Natural killer cell treated with Interleukin-12 subunit alpha and Interleukin-12 subunit beta and Interleukin-15 and Interleukin-18, amount 100 ng/mL, for 72 hours (primary cell): ENCODE results near the gene ZNF746. TPM values are rescaled to one million over a fixed set of nuclear protein-coding genes. Genes with fewer than 3 reads are reported as not detected.

Experiments used
- ATAC-seq, 2 donors: fragments of 150-1000 bp; cut with Tn5 transposase in 1 of 2; sonication (Bioruptor Pico), chemical (Tn5 transposase) in 1 of 2; 2 replicates each; pipeline ENCODE4 v1.10.0; 2021
- DNase-seq: peaks from one replicate; pipeline ENCODE4 v3.0.0; 2022; ENCODE audit warnings: low spot score
- H3K27ac Mint-ChIP-seq, 2 donors: 1 replicate in 1 of 2; 2 replicates in 1 of 2; pipeline ENCODE4 v1.8.0; 2022; ENCODE audit warnings: mixed read lengths in 2 of 2, mild to moderate bottlenecking in 1 of 2, moderate library complexity in 1 of 2
- H3K27me3 Mint-ChIP-seq, 2 donors: 1 replicate in 1 of 2; 2 replicates in 1 of 2; pipeline ENCODE4 v1.8.0; 2022; ENCODE audit warnings: mixed read lengths in 2 of 2
- H3K36me3 Mint-ChIP-seq: one replicate; pipeline ENCODE4 v1.8.0; 2022; ENCODE audit warnings: mixed read lengths
- H3K4me1 Mint-ChIP-seq, 2 donors: 1 replicate in 1 of 2; 2 replicates in 1 of 2; pipeline ENCODE4 v1.8.0; 2022; ENCODE audit warnings: low read depth in 2 of 2, mixed read lengths in 2 of 2, mild to moderate bottlenecking in 1 of 2
- H3K4me3 Mint-ChIP-seq: one replicate; pipeline ENCODE4 v1.8.0; 2022; ENCODE audit warnings: mixed read lengths
- H3K9me3 Mint-ChIP-seq: 2 replicates; pipeline ENCODE4 v1.8.0; 2022; ENCODE audit warnings: mixed read lengths
- total RNA-seq, 2 donors: library from RNA; stranded (reverse); gene quantifications; one replicate each; pipeline ENCODE4 v1.2.3, GENCODE V29; 2022

ZNF746 gene
- 10 to 100 TPM; 27.2 to 39.2 TPM for total RNA-seq

DNA sequence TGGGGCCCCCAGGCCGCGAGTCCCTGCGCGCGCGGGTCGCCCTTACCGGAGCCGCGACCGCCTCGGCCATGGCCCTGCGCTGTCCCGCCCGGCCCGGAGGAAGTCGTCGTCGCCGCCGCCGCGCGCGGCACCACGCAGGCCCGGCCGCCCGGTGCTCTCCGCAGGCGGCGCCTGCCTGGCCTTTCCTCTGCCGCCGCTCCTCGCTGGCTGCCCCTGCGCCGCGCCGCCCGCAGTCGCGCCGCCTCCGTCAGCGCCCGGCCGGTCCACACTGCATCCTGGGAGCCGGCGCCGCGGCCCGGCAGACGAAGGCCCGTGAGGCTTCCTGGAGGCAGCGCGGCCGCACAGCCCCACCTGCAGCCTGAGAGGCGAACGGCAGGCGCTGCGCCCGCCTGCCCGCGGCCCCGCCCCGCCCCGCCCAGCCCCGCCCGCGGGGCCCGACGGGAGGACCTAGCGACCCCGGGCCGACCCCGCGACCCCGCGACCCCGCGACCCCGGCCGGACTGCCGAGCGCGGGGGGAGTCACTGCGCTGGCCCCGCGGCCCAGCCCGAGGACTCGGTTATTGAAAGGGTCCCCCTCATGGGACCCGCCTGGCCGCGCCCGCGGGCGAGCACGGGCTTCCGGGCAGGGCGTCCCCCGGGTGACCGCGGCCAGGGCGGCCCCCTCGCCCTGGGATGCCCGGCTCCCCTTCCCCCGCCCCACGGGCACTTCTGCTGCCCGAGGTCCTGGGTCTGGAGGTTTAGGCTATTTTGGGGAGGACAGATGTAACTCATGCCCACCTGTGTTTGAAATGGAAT is at the start of gene ZNF746:
Gene ZNF746, minus strand, starts transcription at position 343 of the 795 bp plus-strand sequence. Its CDS starts 273 bp downstream, at position 70.
- ATAC-seq, result peak; percentile 96 to 98
- peak; percentile 90 for DNase-seq
- Mint-ChIP-seq H3K4me3 (peak within 1 kb of the TSS; percentile 98), H3K4me1 (peaks cover 31 to 34% of the 10 kb centered on the region in 2 donors), H3K27ac (peak within 1 kb of the TSS; percentile 90 to 92), H3K9me3 (no peaks in the 10 kb centered on the region), H3K36me3 (no peaks in the 10 kb centered on the region), H3K27me3 (no peaks in the 10 kb centered on the region)

DNA sequence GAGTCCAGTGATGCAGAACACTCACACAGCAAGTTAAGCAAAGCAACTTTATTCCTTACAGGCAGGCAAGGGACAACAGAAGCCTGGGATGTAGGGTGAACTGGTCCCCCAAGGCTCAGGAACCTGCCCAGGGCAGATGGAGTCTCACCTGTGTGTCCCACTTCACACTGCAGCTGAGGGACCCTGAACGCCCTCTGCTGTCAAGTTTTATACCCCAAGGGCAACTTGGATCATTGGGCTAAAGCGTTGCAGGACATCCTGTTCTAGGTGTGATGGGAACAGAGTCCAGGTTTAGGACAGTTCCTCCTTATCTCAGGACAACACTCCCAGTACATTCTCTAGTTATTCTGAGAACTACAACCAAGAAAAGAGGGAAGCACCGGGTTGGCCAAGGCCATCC is 49.5 kb upstream of the ZNF746 start:
- no peak overlapping the region for H3K27ac Mint-ChIP-seq
- H3K4me1 Mint-ChIP-seq, result no peaks in the 10 kb centered on the region
- H3K9me3 Mint-ChIP-seq, result no peaks in the 10 kb centered on the region
- DNase-seq, result no peak
- H3K4me3 Mint-ChIP-seq, result no peak overlapping the region
- H3K27me3 Mint-ChIP-seq, result no peaks in the 10 kb centered on the region
- peaks cover 18% of the 10 kb centered on the region for H3K36me3 Mint-ChIP-seq
- ATAC-seq, result no peak

DNA sequence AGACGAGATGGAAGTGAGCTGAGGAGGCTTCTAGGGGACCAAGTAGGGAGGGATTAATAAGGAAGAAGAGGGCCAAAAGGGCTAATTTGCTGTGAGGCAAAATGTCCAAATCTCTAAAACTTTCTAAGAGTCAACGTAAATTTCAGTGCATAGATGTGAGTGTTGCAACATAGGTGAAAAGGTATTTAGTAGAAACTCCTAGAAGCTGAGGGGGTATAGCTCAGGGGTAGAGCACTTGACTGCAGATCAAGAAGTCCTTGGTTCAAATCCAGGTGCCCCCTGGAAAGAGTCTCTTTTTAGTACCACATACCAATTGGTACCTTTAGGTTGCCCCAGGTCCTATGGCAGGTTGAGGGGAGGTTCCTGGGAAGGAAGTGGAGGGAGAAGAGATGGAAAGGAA is 48.7 kb upstream of the ZNF746 start:
- Mint-ChIP-seq H3K27me3 (no peaks in the 10 kb centered on the region), H3K36me3 (peaks cover 12% of the 10 kb centered on the region), H3K4me1 (no peaks in the 10 kb centered on the region), H3K4me3 (no peak overlapping the region), H3K9me3 (no peaks in the 10 kb centered on the region), H3K27ac (no peak overlapping the region)
- no peak for DNase-seq
- no peak for ATAC-seq

DNA sequence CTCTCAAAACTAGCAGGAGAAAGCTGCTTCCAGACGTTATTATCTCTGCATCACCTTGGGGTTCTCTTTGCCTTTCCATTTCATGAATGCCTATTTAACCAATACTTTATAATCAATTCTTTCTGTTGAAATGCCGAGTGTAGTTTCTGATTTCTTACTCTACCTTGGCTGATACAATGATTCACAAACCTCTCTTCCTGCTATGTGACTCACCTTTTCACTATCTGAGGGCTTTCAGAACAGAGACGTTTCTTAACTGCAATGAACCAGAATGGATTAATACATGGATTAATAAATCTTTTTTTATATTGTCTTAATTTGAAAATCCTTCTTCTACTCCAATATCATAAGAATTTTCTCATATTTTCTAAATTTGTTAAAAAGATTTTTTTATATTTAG is 46.4 kb upstream of the ZNF746 start:
- no peak for DNase-seq
- no peak overlapping the region for H3K27ac Mint-ChIP-seq
- ATAC-seq, result no peak

GRCh38 chr7:149532654-149533053 is 35.0 kb upstream of the ZNF746 start:
- no peak for DNase-seq
- no peak overlapping the region for H3K27ac Mint-ChIP-seq
- peaks cover 36% of the 10 kb centered on the region for H3K36me3 Mint-ChIP-seq
- no peaks in the 10 kb centered on the region for H3K4me1 Mint-ChIP-seq
- H3K9me3 Mint-ChIP-seq, result peaks cover 19% of the 10 kb centered on the region
- H3K4me3 Mint-ChIP-seq, result no peak overlapping the region
- no peak for ATAC-seq
- H3K27me3 Mint-ChIP-seq, result peaks cover 0 to under 1% of the 10 kb centered on the region in 2 donors

More for the DNA sequence above, 46.4 kb upstream of the ZNF746 start:
- Mint-ChIP-seq H3K27me3 (no peaks in the 10 kb centered on the region), H3K36me3 (peaks cover 13% of the 10 kb centered on the region), H3K4me1 (no peaks in the 10 kb centered on the region), H3K4me3 (no peak overlapping the region), H3K9me3 (no peaks in the 10 kb centered on the region)

- Mint-ChIP-seq H3K4me1 (no peaks in the 10 kb centered on the region), H3K27ac (no peak overlapping the region), H3K27me3 (peaks cover 0 to 2% of the 10 kb centered on the region in 2 donors), H3K4me3 (no peak overlapping the region), H3K36me3 (peaks cover 29% of the 10 kb centered on the region), H3K9me3 (peaks cover 8% of the 10 kb centered on the region)
- no peak for ATAC-seq
- DNase-seq, result no peak
These were observed 31.6 kb upstream of the ZNF746 start for GRCh38 chr7:149529136-149529718.

DNA sequence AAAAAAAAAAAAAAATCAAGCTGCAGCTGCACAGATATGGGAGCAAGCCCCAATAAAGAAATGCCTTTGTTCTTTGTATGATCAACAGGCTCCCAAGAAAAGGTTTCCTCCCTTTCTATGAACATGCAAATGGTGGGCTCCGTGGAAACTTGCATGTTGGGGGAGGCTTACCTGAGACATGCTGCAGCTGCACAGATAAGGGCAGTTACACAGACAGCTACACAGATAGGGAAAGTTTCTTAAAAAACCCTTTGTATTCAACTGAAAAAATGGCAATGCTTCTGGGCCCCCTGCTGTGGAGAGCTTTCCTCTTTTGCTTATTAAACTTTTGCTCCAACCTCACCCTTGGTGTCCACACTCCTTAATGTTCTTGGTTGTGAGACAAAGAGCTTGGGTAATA is 29.8 kb upstream of the ZNF746 start:
- no peak overlapping the region for H3K4me3 Mint-ChIP-seq
- peaks cover 8% of the 10 kb centered on the region for H3K9me3 Mint-ChIP-seq
- H3K4me1 Mint-ChIP-seq, result no peaks in the 10 kb centered on the region
- peaks cover 29% of the 10 kb centered on the region for H3K36me3 Mint-ChIP-seq
- DNase-seq, result no peak
- H3K27ac Mint-ChIP-seq, result no peak overlapping the region
- ATAC-seq, result no peak
- H3K27me3 Mint-ChIP-seq, result peaks cover 0 to 4% of the 10 kb centered on the region in 2 donors

- ATAC-seq (no peak), DNase-seq (no peak)
- Mint-ChIP-seq H3K9me3 (peaks cover 8% of the 10 kb centered on the region), H3K36me3 (peaks cover 24% of the 10 kb centered on the region), H3K4me1 (no peaks in the 10 kb centered on the region), H3K4me3 (no peak overlapping the region), H3K27ac (no peak overlapping the region), H3K27me3 (peaks cover 0 to 5% of the 10 kb centered on the region in 2 donors)
These were observed 27.7 kb upstream of the ZNF746 start for GRCh38 chr7:149525280-149525679.

DNA sequence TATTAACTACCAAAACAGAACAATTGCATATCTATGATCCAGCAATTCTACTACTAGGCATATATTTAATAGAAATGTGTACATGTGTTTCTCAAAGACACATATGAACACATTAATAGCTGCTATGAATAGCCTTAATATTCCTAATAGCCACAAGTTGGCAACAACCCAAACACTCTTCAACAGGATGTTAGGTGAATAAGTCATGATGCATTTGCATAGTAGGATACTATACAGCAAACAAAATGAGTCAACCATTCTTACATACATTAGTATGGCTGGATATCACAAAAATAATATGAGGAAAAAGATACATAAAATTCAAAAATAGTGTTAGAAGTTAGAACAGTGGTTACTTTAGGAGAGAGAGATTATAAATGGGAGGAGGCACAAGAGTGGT is 26.8 kb upstream of the ZNF746 start:
- H3K4me1 Mint-ChIP-seq, result no peaks in the 10 kb centered on the region
- H3K36me3 Mint-ChIP-seq, result peaks cover 17% of the 10 kb centered on the region
- H3K27me3 Mint-ChIP-seq, result peaks cover 0 to 8% of the 10 kb centered on the region in 2 donors
- H3K27ac Mint-ChIP-seq, result no peak overlapping the region
- DNase-seq (no peak), ATAC-seq (no peak)
- peaks cover 11% of the 10 kb centered on the region for H3K9me3 Mint-ChIP-seq
- no peak overlapping the region for H3K4me3 Mint-ChIP-seq

DNA sequence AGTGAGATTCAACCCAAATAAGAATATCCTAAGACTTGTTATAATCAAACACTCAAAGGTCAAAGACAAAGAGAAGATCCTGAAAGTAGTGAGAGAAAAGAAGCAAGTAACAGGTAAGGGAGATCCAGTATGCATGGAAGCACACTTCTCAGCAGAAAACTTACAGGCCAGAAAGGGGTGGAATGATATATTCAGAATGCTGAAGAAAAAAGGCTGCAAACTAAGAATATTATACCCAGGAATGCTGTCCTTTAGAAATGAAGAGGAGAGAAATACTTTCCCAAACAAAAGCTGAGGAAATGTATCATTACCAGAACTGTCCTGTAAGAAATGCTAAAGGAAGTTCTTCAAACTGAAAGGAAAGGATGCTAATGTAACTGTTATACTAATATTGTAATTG is 12.6 kb upstream of the ZNF746 start:
- Mint-ChIP-seq H3K4me3 (no peak overlapping the region), H3K27ac (no peak overlapping the region), H3K36me3 (peaks cover 45% of the 10 kb centered on the region), H3K27me3 (peaks cover 9 to 14% of the 10 kb centered on the region in 2 donors), H3K4me1 (no peaks in the 10 kb centered on the region), H3K9me3 (peaks cover 19% of the 10 kb centered on the region)
- no peak for DNase-seq
- no peak for ATAC-seq

- DNase-seq (no peak), ATAC-seq (no peak)
- peaks cover 46% of the 10 kb centered on the region for H3K36me3 Mint-ChIP-seq
- no peaks in the 10 kb centered on the region for H3K4me1 Mint-ChIP-seq
- H3K4me3 Mint-ChIP-seq, result no peak overlapping the region
- peaks cover 7 to 9% of the 10 kb centered on the region in 2 donors for H3K27me3 Mint-ChIP-seq
- H3K27ac Mint-ChIP-seq, result no peak overlapping the region
- H3K9me3 Mint-ChIP-seq, result peaks cover 16% of the 10 kb centered on the region
These were observed 12.2 kb upstream of the ZNF746 start for GRCh38 chr7:149509774-149510173.

DNA sequence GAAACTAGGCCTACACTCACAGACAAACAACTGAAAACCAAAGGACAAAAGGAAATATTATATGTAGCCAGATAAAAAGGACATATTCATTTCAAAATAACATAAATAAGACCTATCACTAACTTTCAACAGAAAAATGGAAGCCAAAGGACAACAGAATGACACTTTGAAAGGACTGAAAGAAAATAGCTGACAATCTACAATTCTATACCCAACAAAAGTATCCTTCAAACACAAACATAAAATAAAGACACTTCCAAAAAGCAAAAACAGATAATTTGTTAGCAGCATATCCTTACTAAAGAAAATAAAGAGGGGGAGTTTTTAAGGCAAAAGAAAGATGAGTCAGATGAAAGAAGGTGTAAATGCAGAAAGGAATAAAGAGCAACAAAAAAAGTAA is 7.9 kb upstream of the ZNF746 start:
- no peak overlapping the region for H3K4me3 Mint-ChIP-seq
- no peak overlapping the region for H3K27ac Mint-ChIP-seq
- peaks cover 24% of the 10 kb centered on the region for H3K36me3 Mint-ChIP-seq
- H3K9me3 Mint-ChIP-seq, result peaks cover 6% of the 10 kb centered on the region
- peaks cover 0 to 1% of the 10 kb centered on the region in 2 donors for H3K4me1 Mint-ChIP-seq
- DNase-seq (no peak), ATAC-seq (no peak)
- peaks cover 7 to 12% of the 10 kb centered on the region in 2 donors for H3K27me3 Mint-ChIP-seq

DNA sequence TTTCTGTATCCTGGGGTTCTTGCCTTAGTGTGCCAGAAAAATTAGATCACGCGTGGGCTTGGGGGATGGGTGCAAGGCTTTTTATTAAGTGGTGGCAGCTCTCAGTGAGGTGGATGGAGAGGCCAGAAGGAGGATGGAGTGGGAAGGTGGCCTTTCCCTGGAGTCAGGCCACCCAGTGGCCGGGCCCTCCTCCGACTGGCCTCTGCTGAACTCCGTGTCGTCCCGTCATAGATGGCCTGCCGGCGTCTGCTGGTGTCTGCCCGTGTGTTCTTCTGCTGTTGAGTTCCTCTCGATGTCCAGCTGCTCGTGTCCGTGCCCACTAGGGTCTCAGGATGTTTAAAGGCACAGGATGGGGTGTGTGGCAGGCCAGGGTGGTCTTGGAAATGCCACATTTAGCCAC is 4.0 kb upstream of the ZNF746 start:
- DNase-seq (no peak), ATAC-seq (no peak)
- H3K27ac Mint-ChIP-seq, result no peak overlapping the region
- H3K27me3 Mint-ChIP-seq, result peaks cover 7 to 12% of the 10 kb centered on the region in 2 donors
- no peaks in the 10 kb centered on the region for H3K9me3 Mint-ChIP-seq
- peaks cover 11 to 16% of the 10 kb centered on the region in 2 donors for H3K4me1 Mint-ChIP-seq
- H3K4me3 Mint-ChIP-seq, result no peak overlapping the region
- peaks cover 11% of the 10 kb centered on the region for H3K36me3 Mint-ChIP-seq

DNA sequence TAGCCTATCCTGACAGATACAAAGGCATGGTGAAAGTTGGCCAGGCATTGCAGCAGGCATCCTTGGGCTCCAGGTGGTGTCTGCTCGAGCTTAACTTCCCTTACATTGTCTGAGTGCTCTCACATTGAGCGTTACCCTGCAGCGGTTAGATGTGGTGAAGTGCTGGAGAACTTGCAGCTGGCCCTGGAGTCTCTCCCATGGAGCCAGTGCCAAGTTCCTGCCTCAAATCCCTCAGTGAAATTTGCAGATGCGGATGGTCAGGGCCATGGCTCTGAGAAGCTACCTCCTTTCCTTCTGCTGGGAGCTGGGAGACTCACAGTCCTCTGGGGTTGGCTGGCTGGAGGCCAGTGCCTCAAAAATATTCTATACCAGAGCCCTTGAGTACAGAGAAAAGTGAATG is 3.3 kb upstream of the ZNF746 start:
- Mint-ChIP-seq H3K27me3 (peaks cover 7 to 9% of the 10 kb centered on the region in 2 donors), H3K4me1 (peaks cover 15 to 20% of the 10 kb centered on the region in 2 donors), H3K4me3 (no peak overlapping the region), H3K9me3 (no peaks in the 10 kb centered on the region), H3K36me3 (peaks cover 11% of the 10 kb centered on the region), H3K27ac (peak overlapping the region in 1 of 2 donors; percentile 11)
- no peak for DNase-seq
- no peak for ATAC-seq
